ENCODE results near the gene CDT1. TPM values are rescaled to one million over a fixed set of nuclear protein-coding genes. Genes with fewer than 3 reads are reported as not detected.

The CDT1 gene
- total RNA-seq, 1 experiment from 2014 or later, result 160 TPM

GRCh38 chr16:88844419-88845036 lies 40.9 kb downstream of the CDT1 start:
- intact Hi-C loops (cut with micrococcal nuclease), result no loop called here
- ChIA-PET CTCF (interaction anchor here (1.9 kb wide), 1 partner anchor 13 kb away, joined by 4 read pairs; no protein-coding TSS in a partner anchor), POLR2A (no interaction called here), RAD21 (ENCODE audit: low non-redundant PET in 1 of 2, low total read pairs in 2 of 2, uncharacterized antibody in 2 of 2, unreplicated experiment in 2 of 2) (no interaction called here)
- no peak overlapping the region for H3K4me3 ChIP-seq (replicated peaks in 1 of 2; ENCODE audit: low read depth in 1 of 2, low read length in 2 of 2)
- H3K4me2 ChIP-seq (ENCODE audit: low read length), result no peak overlapping the region
- TF ChIP-seq ZBTB33 (IDR thresholded peaks at IDR 0.05; ENCODE audit: extremely low read depth, insufficient replicate concordance, low read length) (no peak), SP1 (IDR thresholded peaks at IDR 0.05; ENCODE audit: low read depth) (no peak), TCF7L2 (IDR thresholded peaks at IDR 0.05; ENCODE audit: borderline replicate concordance, extremely low read depth, insufficient read depth, insufficient read length) (no peak), CTCF (IDR thresholded peaks at IDR 0.05 in 2 of 3, conservative IDR thresholded peaks at IDR 0.05 in 1 of 3; ENCODE audit: borderline replicate concordance in 1 of 3, insufficient read depth in 1 of 3, low read depth in 2 of 3, low read length in 2 of 3) (peak in 2 of 3 experiments; percentile 33 to 43; a peak in 4 of 6 replicates), POLR2A (IDR thresholded peaks at IDR 0.05; ENCODE audit: borderline replicate concordance, extremely low read depth, insufficient read depth, insufficient read length) (no peak)
- H3K4me1 ChIP-seq (ENCODE audit: control insufficient read depth in 1 of 2, insufficient read depth in 2 of 2, low read length in 2 of 2), result no peaks in the 10 kb centered on the region
- H3K27ac ChIP-seq (ENCODE audit: low read depth, low read length), result no peak overlapping the region
- H3K9me3 ChIP-seq (ENCODE audit: control insufficient read depth in 1 of 2, insufficient read depth in 1 of 2, low read depth in 1 of 2, low read length in 2 of 2), result no peaks in the 10 kb centered on the region
- no TSS peak for BruUV-seq (replicated peaks)
- ATAC-seq, result peak; percentile 76
- no peaks in the 10 kb centered on the region for H3K79me2 ChIP-seq (ENCODE audit: insufficient read depth, low read length)
- no peak for DNase-seq (ENCODE audit: low read depth, low spot score)
- no peaks in the 10 kb centered on the region for H3K27me3 ChIP-seq (ENCODE audit: insufficient read depth, low read length)
- H3K36me3 ChIP-seq (ENCODE audit: control insufficient read depth in 1 of 2, insufficient read depth in 2 of 2, low read length in 2 of 2), result no peaks in the 10 kb centered on the region
- no peaks in the 10 kb centered on the region for H4K20me1 ChIP-seq (ENCODE audit: insufficient read depth)
- H3K9ac ChIP-seq (ENCODE audit: low read length), result no peak overlapping the region
- H3K9me2 ChIP-seq (ENCODE audit: insufficient read depth), result no peaks in the 10 kb centered on the region
- H2AFZ ChIP-seq (ENCODE audit: low read depth, low read length, poor library complexity, severe bottlenecking), result no peak overlapping the region
